Astrocyte (in vitro differentiated cells and primary cell): ENCODE measurements around the gene CBARP. TPM values are rescaled to one million over a fixed set of nuclear protein-coding genes. Genes with fewer than 3 reads are reported as not detected.

Experiments
- DNase-seq: peaks from one replicate; pipeline ENCODE4 v3.0.0-alpha.2; 2010; ENCODE audit warnings: low read depth
- FAIRE-seq: peaks from 2 replicates; lab custom pipeline; 2011; peaks lifted over from hg19 to GRCh38; lab: Jason Lieb, UNC
- H2AFZ ChIP-seq: 2 replicates; pipeline ENCODE4 v1.6.0; 2012; ENCODE audit warnings: low read depth, low read length, inconsistent platforms
- H3K27ac ChIP-seq: 2 replicates; pipeline ENCODE4 v1.5.1; 2011; ENCODE audit warnings: low read depth, low read length, inconsistent platforms
- H3K27me3 ChIP-seq: 2 replicates; pipeline ENCODE4 v1.6.0; 2011; ENCODE audit warnings: low read length, inconsistent platforms; ENCODE audit not compliant: insufficient read depth
- H3K36me3 ChIP-seq: 2 replicates; pipeline ENCODE4 v1.5.1; 2011; ENCODE audit warnings: low read length, inconsistent platforms; ENCODE audit not compliant: insufficient read depth
- H3K4me1 ChIP-seq: 2 replicates; pipeline ENCODE4 v1.5.1; 2011; ENCODE audit warnings: low read length, inconsistent platforms; ENCODE audit not compliant: insufficient read depth
- H3K4me2 ChIP-seq: 2 replicates; pipeline ENCODE4 v1.6.0; 2012; ENCODE audit warnings: low read length, inconsistent platforms
- H3K4me3 ChIP-seq: 2 replicates; pipeline ENCODE4 v1.5.1; 2011; ENCODE audit warnings: low read depth, mild to moderate bottlenecking, low read length, inconsistent platforms; ENCODE audit not compliant: insufficient read depth
- H3K79me2 ChIP-seq: 2 replicates; pipeline ENCODE4 v1.6.0; 2012; ENCODE audit warnings: mild to moderate bottlenecking, low read length, inconsistent platforms; ENCODE audit not compliant: insufficient read depth
- H3K9ac ChIP-seq: 2 replicates; pipeline ENCODE4 v1.6.0; 2012; ENCODE audit warnings: mild to moderate bottlenecking, low read length, inconsistent platforms
- H3K9me3 ChIP-seq: 2 replicates; pipeline ENCODE4 v1.5.1; 2012; ENCODE audit warnings: low read depth, mild to moderate bottlenecking, low read length, inconsistent platforms; ENCODE audit not compliant: insufficient read depth
- H4K20me1 ChIP-seq: 2 replicates; pipeline ENCODE4 v1.6.0; 2012; ENCODE audit warnings: low read length, inconsistent platforms; ENCODE audit not compliant: insufficient read depth
- H3K27ac Mint-ChIP-seq: one replicate; pipeline ENCODE4 v1.8.0; 2021; ENCODE audit warnings: mild to moderate bottlenecking, mixed read lengths; ENCODE audit not compliant: unreplicated experiment
- H3K27me3 Mint-ChIP-seq: one replicate; pipeline ENCODE4 v1.8.0; 2021; ENCODE audit warnings: low read depth, mixed read lengths; ENCODE audit not compliant: unreplicated experiment
- H3K36me3 Mint-ChIP-seq: one replicate; pipeline ENCODE4 v1.8.0; 2021; ENCODE audit warnings: low read depth, mixed read lengths; ENCODE audit not compliant: unreplicated experiment
- H3K4me1 Mint-ChIP-seq: one replicate; pipeline ENCODE4 v1.8.0; 2021; ENCODE audit warnings: low read depth, mixed read lengths; ENCODE audit not compliant: unreplicated experiment
- H3K4me3 Mint-ChIP-seq: one replicate; pipeline ENCODE4 v1.8.0; 2021; ENCODE audit warnings: mild to moderate bottlenecking, moderate library complexity, mixed read lengths; ENCODE audit not compliant: unreplicated experiment
- H3K9me3 Mint-ChIP-seq: one replicate; pipeline ENCODE4 v1.8.0; 2021; ENCODE audit warnings: mild to moderate bottlenecking, mixed read lengths; ENCODE audit not compliant: unreplicated experiment
- CTCF ChIP-seq: IDR thresholded peaks from 2 replicates; pipeline ENCODE4 v1.5.1; 2011; ENCODE audit warnings: low read depth, mild to moderate bottlenecking, inconsistent platforms, low read length, moderate library complexity; ENCODE audit not compliant: insufficient read depth
- EZH2 ChIP-seq: IDR thresholded peaks from 2 replicates; pipeline ENCODE4 v1.6.1; 2012; ENCODE audit warnings: mild to moderate bottlenecking, low read length, inconsistent platforms; ENCODE audit not compliant: insufficient read depth
- total RNA-seq: library from RNA; stranded (reverse); gene quantifications from 2 replicates; pipeline ENCODE4 v1.2.1, GENCODE V29; 2021

The CBARP gene
- total RNA-seq, 1 donor from 2014 or later: 19.8 TPM

GRCh38 chr19:1258707-1259205 lies 21.0 kb upstream of the CBARP start:
- Mint-ChIP-seq H3K27ac (peak overlapping the region; percentile 92), H3K4me1 (peaks cover 32% of the 10 kb centered on the region), H3K4me3 (no peak overlapping the region), H3K27me3 (no peaks in the 10 kb centered on the region), H3K9me3 (no peaks in the 10 kb centered on the region), H3K36me3 (peaks cover 6% of the 10 kb centered on the region)
- H3K9ac ChIP-seq: peak overlapping the region; percentile 52
- H3K27me3 ChIP-seq: no peaks in the 10 kb centered on the region
- FAIRE-seq: no peak
- H3K4me3 ChIP-seq: no peak overlapping the region
- peaks cover 36% of the 10 kb centered on the region for H3K79me2 ChIP-seq
- no peak overlapping the region for H2AFZ ChIP-seq
- peaks cover 62% of the 10 kb centered on the region for H4K20me1 ChIP-seq
- H3K4me2 ChIP-seq: peak overlapping the region; percentile 46
- H3K36me3 ChIP-seq: peaks cover 22% of the 10 kb centered on the region
- peaks cover 72% of the 10 kb centered on the region for H3K4me1 ChIP-seq
- H3K9me3 ChIP-seq: no peaks in the 10 kb centered on the region
- H3K27ac ChIP-seq: peak overlapping the region; percentile 69
- no peak for DNase-seq
- TF ChIP-seq EZH2 (no peak), CTCF (no peak)

- FAIRE-seq: no peak
- no peaks in the 10 kb centered on the region for H3K9me3 Mint-ChIP-seq
- no peak for TF ChIP-seq EZH2
- no peak for TF ChIP-seq CTCF
- Histone ChIP-seq H4K20me1 (peaks cover 67% of the 10 kb centered on the region), H3K36me3 (peaks cover 22% of the 10 kb centered on the region), H3K9me3 (no peaks in the 10 kb centered on the region), H3K79me2 (peaks cover 43% of the 10 kb centered on the region), H3K9ac (peak overlapping the region; percentile 7), H3K27me3 (no peaks in the 10 kb centered on the region), H2AFZ (no peak overlapping the region), H3K4me1 (peaks cover 77% of the 10 kb centered on the region), H3K4me2 (peak overlapping the region; percentile 46), H3K4me3 (no peak overlapping the region), H3K27ac (peak overlapping the region; percentile 69)
- H3K36me3 Mint-ChIP-seq: peaks cover 6% of the 10 kb centered on the region
- H3K4me3 Mint-ChIP-seq: no peak overlapping the region
- peak overlapping the region; percentile 75 for H3K27ac Mint-ChIP-seq
- no peak for DNase-seq
- no peaks in the 10 kb centered on the region for H3K27me3 Mint-ChIP-seq
- peaks cover 28% of the 10 kb centered on the region for H3K4me1 Mint-ChIP-seq
Measured at GRCh38 chr19:1258163-1258492, 20.3 kb upstream of the CBARP start.

- peaks cover 26% of the 10 kb centered on the region for H3K4me1 Mint-ChIP-seq
- H3K4me1 ChIP-seq: peaks cover 74% of the 10 kb centered on the region
- TF ChIP-seq CTCF (no peak), EZH2 (no peak)
- no peaks in the 10 kb centered on the region for H3K27me3 ChIP-seq
- H3K27ac ChIP-seq: peak overlapping the region; percentile 69
- H4K20me1 ChIP-seq: peaks cover 67% of the 10 kb centered on the region
- H2AFZ ChIP-seq: no peak overlapping the region
- peak overlapping the region; percentile 75 for H3K27ac Mint-ChIP-seq
- no peaks in the 10 kb centered on the region for H3K27me3 Mint-ChIP-seq
- no peaks in the 10 kb centered on the region for H3K9me3 Mint-ChIP-seq
- peaks cover 46% of the 10 kb centered on the region for H3K79me2 ChIP-seq
- H3K36me3 Mint-ChIP-seq: peaks cover 6% of the 10 kb centered on the region
- H3K9me3 ChIP-seq: no peaks in the 10 kb centered on the region
- H3K36me3 ChIP-seq: peaks cover 22% of the 10 kb centered on the region
- H3K4me3 ChIP-seq: no peak overlapping the region
- peak overlapping the region; percentile 7 for H3K9ac ChIP-seq
- DNase-seq: no peak
- no peak for FAIRE-seq
- H3K4me2 ChIP-seq: peak overlapping the region; percentile 46
- peak overlapping the region; percentile 66 for H3K4me3 Mint-ChIP-seq
Measured at GRCh38 chr19:1257475-1258162, 19.8 kb upstream of the CBARP start.
